HFF-Myc (cell line): ENCODE measurements around the gene LY6G5C.

ENCODE experiments used
- DNase-seq: peaks from one replicate; pipeline ENCODE4 v3.0.0-alpha.2; 2011; ENCODE audit warnings: low read depth; ENCODE audit errors: extremely low read depth
- H3K4me3 ChIP-seq: replicated peaks from 2 replicates; pipeline ENCODE4 v1.5.1; 2011; ENCODE audit warnings: low read depth, mild to moderate bottlenecking, control low read depth, low read length
- CTCF ChIP-seq: IDR thresholded peaks from 2 replicates; pipeline ENCODE4 v1.5.1; 2012; ENCODE audit warnings: mild to moderate bottlenecking, low read depth, low read length, control low read depth; ENCODE audit errors: missing control alignments

Gene LY6G5C

DNA sequence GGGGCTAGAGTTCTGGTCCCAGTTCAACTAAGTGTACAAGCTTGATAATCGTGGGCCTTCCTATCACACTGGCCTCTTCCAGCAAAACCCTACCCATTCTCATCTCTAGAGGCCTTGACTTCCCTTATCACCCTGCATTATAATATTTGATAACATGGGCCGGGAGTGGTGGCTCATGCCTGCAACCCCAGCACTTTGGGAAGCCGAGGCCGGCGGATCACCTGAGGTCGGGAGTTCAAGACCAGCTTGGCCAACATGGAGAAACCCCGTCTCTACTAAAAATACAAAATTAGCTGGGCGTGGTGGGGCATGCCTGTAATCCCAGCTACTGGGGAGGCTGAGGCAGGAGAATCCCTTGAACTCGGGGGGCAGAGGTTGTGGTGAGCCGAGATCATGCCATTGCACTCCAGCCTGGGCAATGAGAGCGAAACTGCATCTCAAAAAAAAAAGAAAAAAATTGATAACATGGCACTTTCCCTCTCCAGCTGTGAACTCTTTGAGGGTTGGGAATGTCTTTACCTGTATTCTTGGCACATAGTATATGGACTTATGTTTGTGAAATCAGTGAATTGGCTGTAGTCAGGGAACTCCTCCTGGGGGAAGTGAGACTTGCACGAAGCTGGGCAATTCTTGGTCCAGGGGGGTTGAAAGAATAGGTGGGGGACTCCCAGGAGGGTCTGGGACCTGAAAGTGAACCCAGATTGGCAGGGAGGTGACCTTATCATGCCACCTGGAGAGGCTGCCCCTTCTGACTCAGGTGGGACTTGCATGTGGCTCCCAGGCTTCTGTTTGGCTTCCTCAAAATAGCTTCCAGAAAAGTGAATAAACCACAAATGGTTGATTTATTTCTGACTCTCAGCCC, 19.4 kb downstream of the LY6G5C start:
- no peak for TF ChIP-seq CTCF
- H3K4me3 ChIP-seq: peak overlapping the region; percentile 71
- DNase-seq: no peak

- no peak for DNase-seq
- no peak for TF ChIP-seq CTCF
- H3K4me3 ChIP-seq: peak within 1 kb of the TSS; percentile 71
Observed at GRCh38 chr6:31660381-31661261, 20.2 kb downstream of the LY6G5C start, which contains the start of gene C6orf47. TSS of gene C6orf47 (minus strand) at chr6:31660778. CDS start at chr6:31659947, 831 bp downstream.

DNA sequence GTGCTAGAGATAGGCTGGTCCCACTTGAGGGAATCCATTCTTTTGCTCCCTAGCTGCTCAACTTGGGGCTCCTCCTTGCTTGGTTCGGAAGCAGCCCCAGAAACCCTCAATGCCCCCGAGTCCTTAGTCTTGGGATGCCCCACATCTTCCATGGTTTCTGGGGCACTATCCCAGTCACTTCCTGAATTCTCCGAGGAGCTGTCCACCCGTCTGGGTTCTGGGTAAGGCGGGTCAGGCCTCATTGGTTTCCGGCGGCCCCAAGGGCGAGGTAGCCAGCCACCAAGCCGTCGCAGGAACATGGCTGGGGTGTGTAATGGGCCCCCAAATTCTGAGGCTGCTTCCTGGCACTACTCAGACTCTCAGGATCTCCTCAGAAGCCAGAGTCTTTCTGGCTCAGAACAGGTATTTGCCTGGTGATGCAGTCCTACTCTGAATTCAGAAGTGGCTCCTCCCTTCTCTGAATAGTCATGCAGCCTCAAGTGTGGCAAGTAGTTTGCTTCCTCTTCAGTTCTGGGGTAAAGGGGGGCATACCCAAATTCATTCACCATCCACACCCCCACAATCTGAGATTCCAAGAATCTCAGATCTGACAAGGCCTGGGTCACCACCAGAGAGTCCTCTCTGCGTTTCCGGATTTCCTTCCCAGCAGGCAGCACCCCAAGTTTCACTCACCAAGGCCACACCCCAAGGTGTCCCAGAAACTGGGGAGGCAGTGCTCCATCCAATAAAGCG, 21.1 kb downstream of the LY6G5C start:
- H3K4me3 ChIP-seq: peak overlapping the region; percentile 71
- no peak for TF ChIP-seq CTCF
- DNase-seq: no peak

GRCh38 chr6:31658983-31659648, 21.8 kb downstream of the LY6G5C start:
- no peak for TF ChIP-seq CTCF
- no peak for DNase-seq
- peak overlapping the region; percentile 71 for H3K4me3 ChIP-seq

GRCh38 chr6:31658158-31658688, 22.6 kb downstream of the LY6G5C start:
- no peak for TF ChIP-seq CTCF
- DNase-seq: no peak
- H3K4me3 ChIP-seq: no peak overlapping the region
